Globus pallidus (tissue), 1 donor: Measurements from ENCODE around the gene CCDC92.
A peak's percentile ranks its signal among the peaks of the same experiment; 100 is the strongest.

Experiments used
- DNase-seq: peaks from one replicate; pipeline ENCODE4 v3.0.0-alpha.2; 2015; ENCODE audit warnings: low spot score

The CCDC92 gene

GRCh38 chr12:124002021-124002644, 29.5 kb upstream of the CCDC92 start:
- no peak for DNase-seq

DNA sequence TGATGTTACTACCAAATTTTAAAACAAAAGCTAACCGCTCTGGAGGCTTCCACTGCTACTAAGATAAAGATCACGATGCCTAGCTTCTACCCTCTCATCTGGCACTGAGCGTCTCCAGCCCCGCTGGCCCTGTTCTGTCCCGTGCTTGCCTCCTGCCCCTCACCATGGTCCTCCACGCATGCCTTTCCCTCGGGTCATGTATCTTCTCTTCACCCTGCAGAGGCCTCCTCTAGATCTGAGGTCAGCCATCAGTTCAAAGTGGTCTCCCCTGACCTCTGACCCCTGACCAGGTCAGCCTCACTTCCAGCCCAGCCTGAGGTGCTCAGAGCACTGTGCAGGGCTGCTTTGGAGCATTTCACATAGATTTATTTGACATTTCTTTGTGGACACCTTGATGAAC, 28.7 kb upstream of the CCDC92 start:
- no peak for DNase-seq

- DNase-seq = no peak
These were observed 27.5 kb upstream of the CCDC92 start for GRCh38 chr12:124000111-124000510.

DNA sequence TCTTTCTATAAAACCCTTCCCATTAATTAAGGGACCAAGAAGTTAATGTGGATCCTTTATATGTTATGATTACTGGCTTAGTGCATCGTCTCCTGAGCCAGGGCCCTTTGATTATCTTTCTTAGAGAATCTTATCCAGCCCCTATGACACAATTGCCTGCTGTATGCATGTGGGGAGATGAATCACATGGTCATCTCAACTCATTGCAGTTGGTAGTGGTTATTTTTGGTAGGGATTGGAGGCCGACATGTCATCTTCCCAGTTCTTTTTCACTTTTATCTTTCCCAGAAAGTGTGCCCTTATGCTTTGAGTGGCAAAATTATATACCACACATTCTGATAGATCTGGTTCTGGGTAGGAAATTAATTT, 26.3 kb upstream of the CCDC92 start:
- no peak for DNase-seq

DNA sequence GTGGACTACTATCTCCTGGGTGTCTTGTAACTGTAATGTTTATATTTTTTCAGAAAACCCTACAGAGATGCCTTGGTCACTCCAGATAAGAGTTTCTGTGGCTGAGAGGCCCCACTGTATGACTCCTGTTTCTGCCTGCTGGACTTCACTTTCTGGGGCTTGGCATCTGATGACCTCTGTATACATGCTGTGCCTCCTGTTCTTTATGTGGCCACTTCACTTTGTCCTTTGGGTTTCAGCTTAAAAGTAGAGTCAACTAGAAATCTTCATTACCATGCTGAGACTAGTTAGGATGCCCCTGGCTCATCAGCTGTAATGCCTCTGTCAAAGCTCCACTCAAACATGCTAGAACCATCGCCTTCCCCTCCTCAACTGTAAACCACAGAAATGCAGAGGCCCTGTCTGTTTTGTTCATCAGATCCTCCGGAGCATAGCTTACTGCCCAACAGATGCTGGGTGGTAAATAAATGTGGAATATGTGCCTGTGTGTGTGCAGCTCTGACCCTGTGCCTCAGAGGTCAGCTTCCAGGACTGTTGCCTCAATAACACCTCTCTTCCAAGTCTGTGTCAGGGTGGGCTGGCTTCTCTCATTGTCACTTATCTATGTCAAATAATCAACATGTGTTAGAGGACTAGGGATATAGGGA, 25.8 kb upstream of the CCDC92 start:
- DNase-seq = no peak

- no peak for DNase-seq
These were observed 25.3 kb upstream of the CCDC92 start for GRCh38 chr12:123997908-123998307.

- peak; percentile 74 for DNase-seq
These were observed 24.6 kb upstream of the CCDC92 start for GRCh38 chr12:123997033-123997822.

- DNase-seq = peak; percentile 91
These were observed 23.9 kb upstream of the CCDC92 start for GRCh38 chr12:123996581-123996980.

DNA sequence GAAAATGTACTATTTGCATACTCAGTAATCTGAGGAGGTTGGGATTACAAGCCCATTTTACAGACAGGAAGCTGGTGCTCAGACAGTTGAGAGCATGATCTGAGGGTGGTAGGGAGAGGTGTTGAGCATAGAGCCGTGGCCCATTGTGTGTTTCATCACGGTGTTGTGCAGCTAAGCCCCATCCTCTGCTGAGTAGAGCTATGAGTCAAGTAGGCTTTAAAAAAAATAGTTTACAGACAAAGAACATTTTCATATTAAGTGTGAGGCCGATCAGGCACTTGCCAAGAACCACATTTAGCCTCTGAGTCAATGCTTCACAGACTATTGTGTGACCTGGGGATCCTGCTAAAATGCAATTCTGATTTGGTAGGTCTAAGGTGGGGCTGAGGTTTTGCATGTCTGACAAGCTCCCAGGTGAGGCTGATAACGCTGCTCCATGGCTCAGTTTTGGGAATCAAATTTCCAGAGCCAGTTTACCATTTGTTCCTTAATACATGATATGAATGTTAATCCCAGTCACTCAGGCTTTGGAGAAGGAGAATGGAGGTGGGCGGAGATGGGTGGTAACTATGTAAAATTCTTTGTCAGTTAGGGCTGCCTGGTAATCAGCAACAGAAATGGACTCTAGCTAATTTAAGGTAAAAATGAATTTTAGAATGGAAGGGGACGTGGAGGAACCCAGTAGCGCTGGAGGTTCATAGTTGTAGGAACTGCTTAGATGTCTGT, 22.6 kb upstream of the CCDC92 start:
- DNase-seq = no peak

DNA sequence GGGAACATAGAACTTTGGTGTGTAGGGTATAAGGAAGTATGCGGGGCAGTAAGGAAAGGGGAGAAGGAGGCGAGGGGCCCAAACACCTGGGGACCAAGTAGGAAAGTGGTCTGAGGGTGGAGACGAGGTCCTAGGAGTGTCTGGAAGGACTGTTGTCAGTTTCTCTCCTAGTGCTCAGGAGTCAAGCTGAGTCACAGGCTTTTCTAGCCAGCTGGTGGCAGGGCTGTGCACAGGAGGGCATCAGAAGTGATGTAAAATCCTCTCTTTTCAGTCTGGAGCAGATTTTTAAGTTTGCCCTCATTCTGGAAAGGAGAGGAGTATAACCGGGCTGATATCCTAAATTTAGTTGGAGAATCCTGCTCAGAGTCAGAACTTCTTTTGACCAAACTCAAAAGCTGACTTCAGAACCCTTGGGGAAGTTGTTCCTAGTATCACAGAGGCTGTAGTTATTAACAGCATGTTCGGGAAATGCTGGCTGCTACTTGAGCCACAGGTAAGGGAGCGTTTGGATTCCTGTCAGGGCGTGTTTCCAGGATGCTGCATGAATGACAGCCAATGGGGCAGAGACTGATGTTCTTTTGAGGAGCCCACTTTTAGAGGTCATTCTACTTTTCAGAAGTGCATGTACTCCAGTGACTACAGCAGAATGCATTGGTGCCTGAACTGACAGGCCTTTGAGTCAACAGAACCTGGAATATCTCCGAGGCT, 19.6 kb upstream of the CCDC92 start:
- DNase-seq = no peak

DNA sequence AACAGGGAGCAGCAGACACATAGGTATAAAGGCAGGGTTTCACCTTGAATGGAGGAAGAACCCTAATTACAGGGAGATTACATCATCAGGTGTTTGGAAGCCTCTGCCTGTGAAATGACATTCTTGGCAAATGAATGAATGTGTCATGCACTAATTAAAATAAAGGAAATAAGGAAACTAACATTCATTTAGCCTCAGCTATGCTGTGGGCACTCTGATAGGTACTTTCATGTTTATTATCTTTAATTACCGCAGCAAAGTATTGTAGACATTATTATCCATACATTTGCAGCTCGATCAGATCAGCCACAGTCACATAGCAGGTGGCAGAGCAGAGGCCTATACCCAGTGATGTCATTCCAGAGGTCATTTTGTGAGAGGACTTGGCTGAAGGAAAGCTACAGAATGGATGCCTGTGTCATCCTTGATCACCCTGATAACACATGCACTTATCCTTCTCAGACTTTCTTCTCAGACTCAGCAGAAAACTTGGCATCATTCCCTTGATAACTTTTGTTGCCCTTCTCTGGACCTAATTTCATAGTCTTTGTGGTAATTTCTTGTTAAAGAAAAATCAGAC, 18.8 kb upstream of the CCDC92 start:
- DNase-seq = no peak

DNA sequence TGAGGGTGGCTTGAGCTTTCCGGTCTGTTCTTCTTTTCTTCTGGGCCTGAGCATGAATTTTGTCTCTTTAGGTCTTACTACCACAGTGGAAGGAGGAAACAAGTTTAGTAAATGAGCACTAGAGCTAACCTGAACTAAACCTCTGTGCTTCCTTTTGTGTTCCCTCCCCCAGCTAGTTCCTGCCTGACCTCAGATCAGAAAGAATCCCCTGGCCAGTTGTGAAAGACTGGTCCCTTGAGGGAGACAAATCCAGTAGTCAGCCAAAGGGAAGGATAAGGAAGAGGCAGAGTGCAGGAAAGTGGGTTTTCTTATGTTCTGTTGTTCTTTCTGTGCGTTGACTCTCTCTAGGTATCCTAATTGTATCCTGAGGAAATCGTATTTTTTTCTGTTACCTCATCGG, 17.9 kb upstream of the CCDC92 start:
- no peak for DNase-seq

GRCh38 chr12:123989753-123990152, 17.1 kb upstream of the CCDC92 start:
- DNase-seq = no peak

GRCh38 chr12:123989168-123989567, 16.5 kb upstream of the CCDC92 start:
- no peak for DNase-seq

DNA sequence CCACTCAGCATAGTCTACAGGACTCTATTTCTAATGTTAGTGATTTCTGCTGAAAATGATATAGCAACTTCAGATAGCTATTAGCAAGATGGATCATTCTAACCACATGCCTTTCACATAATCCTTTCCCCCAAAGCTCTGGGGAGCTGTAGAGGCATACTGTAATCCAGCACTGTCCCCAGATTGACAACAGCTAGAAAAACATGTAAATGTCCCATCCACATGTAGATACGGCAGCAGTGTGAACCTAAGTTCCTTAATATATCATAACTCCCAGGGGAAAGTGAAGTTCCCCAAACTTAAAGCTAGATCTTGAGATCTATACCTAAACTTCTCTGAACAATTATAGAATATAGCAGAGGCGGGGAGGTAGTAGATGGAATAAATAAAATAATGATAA, 14.4 kb upstream of the CCDC92 start:
- no peak for DNase-seq

DNA sequence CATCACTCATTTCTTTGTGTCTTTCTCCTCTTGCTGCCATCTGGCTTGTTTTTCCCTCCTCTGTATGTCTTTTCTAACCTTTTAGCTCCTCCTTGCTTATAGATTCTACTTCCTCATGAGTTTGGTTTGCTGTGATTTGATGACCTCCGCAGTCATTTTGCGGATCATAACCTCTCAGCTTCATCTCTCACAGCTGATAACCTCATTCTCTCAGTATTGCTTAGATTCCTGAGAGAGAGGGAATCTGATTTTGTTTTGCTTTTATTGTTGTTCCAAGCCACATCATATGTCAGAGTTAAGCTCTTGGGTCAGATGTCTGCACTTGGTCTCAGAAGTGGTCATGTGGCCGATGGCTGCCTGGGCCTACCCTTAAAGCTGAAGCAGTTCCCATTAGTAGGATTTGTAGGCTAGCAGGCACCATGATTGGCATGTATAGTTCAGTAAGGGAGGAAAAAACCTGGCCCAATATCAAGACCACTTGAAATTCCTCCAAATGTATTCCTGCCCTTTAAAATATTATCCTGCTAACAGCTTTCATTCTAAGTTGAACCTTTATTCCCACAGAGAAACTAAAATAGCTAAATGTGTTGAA, 13.8 kb upstream of the CCDC92 start:
- no peak for DNase-seq

- DNase-seq = no peak
These were observed 12.3 kb upstream of the CCDC92 start for GRCh38 chr12:123984903-123985302.

- DNase-seq = peak; percentile 78
These were observed 11.3 kb upstream of the CCDC92 start for GRCh38 chr12:123983822-123984485.

GRCh38 chr12:123982269-123982668, 9.6 kb upstream of the CCDC92 start:
- DNase-seq = no peak

GRCh38 chr12:123979566-123979965, 6.9 kb upstream of the CCDC92 start:
- no peak for DNase-seq
